Measurements from ENCODE around the gene CUL4A.

GRCh38 chr13:113208421-113209335, 735 bp upstream of the CUL4A start, which contains the start of gene PCID2:
- TF ChIP-seq CTCF (IDR thresholded peaks at IDR 0.05 in 8 of 11, conservative IDR thresholded peaks at IDR 0.05 in 3 of 11) = peak in 3 of 11 experiments; percentile 21 to 35 (median 24)
- peak in 2 of 3 donors; percentile 23 to 47 for TF ChIP-seq POLR2A (IDR thresholded peaks at IDR 0.05)
- peak; percentile 93 to 97 (median 94) for TF ChIP-seq POLR2AphosphoS5 (IDR thresholded peaks at IDR 0.05)
